K562 (cell line): ENCODE data around the gene CATSPER3. TPM values are rescaled to one million over a fixed set of nuclear protein-coding genes. Genes with fewer than 3 reads are reported as not detected.

ENCODE experiments used
- ATAC-seq: fragments of 200-7000 bp; cut with Tn5 transposase; 3 replicates; pipeline ENCODE4 v1.9.1; 2020; ENCODE audit warnings: moderate library complexity
- BruUV-seq: library from RNA; stranded (reverse); fragments of 400-500 nt; replicated peaks from 2 replicates; lab custom pipeline; 2021; lab: Mats Ljungman, UMichigan
- CTCF ChIA-PET: fragments of 300-600 bp; formaldehyde crosslinking; extraction: SDS; loops from one replicate; lab custom pipeline; 2021; ENCODE audit warnings: low intra/inter-chr PET ratio; lab: Yijun Ruan, JAX
- POLR2A ChIA-PET: fragments of 300-600, 350-650 bp; sonication (Branson Sonifier 250); formaldehyde crosslinking; extraction: SDS; loops from one replicate; lab custom pipeline; 2021; ENCODE audit warnings: antibody characterized with exemption, inconsistent platforms; lab: Yijun Ruan, JAX
- DNase-seq, 4 experiments: peaks; one replicate each; pipeline versions ENCODE4 v3.0.0 to v3.0.0-alpha.2; 2011 to 2018; ENCODE audit warnings: low spot score in 3 of 4, mixed read lengths in 3 of 4; ENCODE audit errors: extremely low read depth in 1 of 4
- FAIRE-seq: peaks from 2 replicates; lab custom pipeline; 2011; peaks lifted over from hg19 to GRCh38; lab: Jason Lieb, UNC
- H2AFZ ChIP-seq: 2 replicates; pipeline ENCODE4 v1.6.0; 2011; ENCODE audit warnings: low read depth, low read length, control low read depth, inconsistent platforms
- H3K27ac ChIP-seq: fragments of 200-600 bp; 3 replicates; pipeline ENCODE4 v1.8.0; 2011; ENCODE audit warnings: low read depth, mild to moderate bottlenecking, control low read depth, inconsistent platforms, low read length, moderate library complexity, mixed read lengths; ENCODE audit errors: extremely low read depth
- H3K27me3 ChIP-seq, 2 experiments: fragments of 300-600 bp in 1 of 2; 2 replicates in 1 of 2; 3 replicates in 1 of 2; pipeline versions ENCODE4 v1.6.0 to v1.8.0; 2011; ENCODE audit warnings: inconsistent platforms in 2 of 2, low read length in 2 of 2, mild to moderate bottlenecking in 1 of 2, mixed read lengths in 1 of 2, moderate library complexity in 1 of 2; ENCODE audit not compliant: control insufficient read depth in 2 of 2, insufficient read depth in 2 of 2
- H3K36me3 ChIP-seq: fragments of 300-600 bp; 3 replicates; pipeline ENCODE4 v1.8.0; 2011; ENCODE audit warnings: mild to moderate bottlenecking, low read length, inconsistent platforms; ENCODE audit not compliant: control insufficient read depth, insufficient read depth
- H3K4me1 ChIP-seq, 2 experiments: fragments of 200-600 bp in 1 of 2; replicated peaks in 1 of 2; 2 replicates in 1 of 2; 3 replicates in 1 of 2; pipeline versions ENCODE4 v1.5.1 to v1.8.0; 2011; ENCODE audit warnings: inconsistent platforms in 2 of 2, low read length in 2 of 2, mild to moderate bottlenecking in 1 of 2, mixed read lengths in 1 of 2, moderate library complexity in 1 of 2; ENCODE audit not compliant: control insufficient read depth in 2 of 2, insufficient read depth in 2 of 2
- H3K4me2 ChIP-seq: 2 replicates; pipeline ENCODE4 v1.6.1; 2011; ENCODE audit warnings: low read length, control low read depth, inconsistent platforms, mixed read lengths; ENCODE audit not compliant: insufficient read depth
- H3K4me3 ChIP-seq: fragments of 200-600 bp; sonication (generic), shearing (Covaris generic); 2 replicates; pipeline ENCODE4 v1.5.1; 2016; ENCODE audit warnings: control low read depth, inconsistent platforms
- H3K79me2 ChIP-seq: fragments of 200-600 bp; 3 replicates; pipeline ENCODE4 v1.8.0; 2011; ENCODE audit warnings: low read length, inconsistent platforms; ENCODE audit not compliant: control insufficient read depth, insufficient read depth
- H3K9ac ChIP-seq, 2 experiments: 2 replicates each; pipeline versions ENCODE4 v1.6.0 to v1.6.1; 2011; ENCODE audit warnings: low read depth in 2 of 2, low read length in 2 of 2, control low read depth in 1 of 2, inconsistent platforms in 1 of 2, mild to moderate bottlenecking in 1 of 2, mixed read lengths in 1 of 2; ENCODE audit not compliant: insufficient read depth in 1 of 2
- H3K9me1 ChIP-seq: one replicate; pipeline ENCODE4 v1.6.0; 2011; ENCODE audit warnings: inconsistent platforms, mild to moderate bottlenecking, low read length, moderate library complexity; ENCODE audit not compliant: control insufficient read depth, insufficient read depth
- H3K9me3 ChIP-seq: replicated peaks from 2 replicates; pipeline ENCODE4 v1.5.1; 2011; ENCODE audit warnings: low read depth, low read length, inconsistent platforms; ENCODE audit not compliant: control insufficient read depth, insufficient read depth
- H4K20me1 ChIP-seq: replicated peaks from 2 replicates; pipeline ENCODE4 v1.6.1; 2011; ENCODE audit warnings: low read length, inconsistent platforms, mixed read lengths; ENCODE audit not compliant: control insufficient read depth, insufficient read depth
- CSDE1 ChIP-seq, 2 experiments: fragments of 450-650 bp; IDR thresholded peaks; 2 replicates each; pipeline ENCODE4 v1.6.1; 2016; ENCODE audit warnings: mild to moderate bottlenecking in 1 of 2
- DPF2 ChIP-seq: fragments of 450-650 bp; IDR thresholded peaks from 2 replicates; pipeline ENCODE4 v1.6.1; 2016
- HDAC1 ChIP-seq, 2 experiments: fragments of 450-650 bp; IDR thresholded peaks; 2 replicates each; pipeline ENCODE4 v1.6.1; 2016 to 2017; ENCODE audit warnings: inconsistent platforms in 1 of 2, mild to moderate bottlenecking in 1 of 2, moderate library complexity in 1 of 2
- ID3 ChIP-seq, 2 experiments: fragments of 250-450 bp in 1 of 2; fragments of 450-650 bp in 1 of 2; sonication (Bioruptor Pico) in 1 of 2; IDR thresholded peaks; 2 replicates each; pipeline versions ENCODE4 v1.6.1 to v1.8.0; 2016 to 2021; ENCODE audit warnings: mild to moderate bottlenecking in 2 of 2, moderate library complexity in 2 of 2, missing compliant biosample characterization in 1 of 2, missing genetic modification characterization in 1 of 2
- MEIS2 ChIP-seq: fragments of 450-650 bp; IDR thresholded peaks from 2 replicates; pipeline ENCODE4 v1.6.1; 2014; ENCODE audit warnings: mild to moderate bottlenecking; ENCODE audit not compliant: partially characterized antibody
- PATZ1 ChIP-seq: fragments of 250-450 bp; sonication (Bioruptor Pico); IDR thresholded peaks from 2 replicates; pipeline ENCODE4 v1.5.0; 2020; ENCODE audit warnings: mild to moderate bottlenecking, borderline replicate concordance
- PURB ChIP-seq: sonication (generic); formaldehyde crosslinking; IDR thresholded peaks from 2 replicates; pipeline ENCODE4 v1.9.0; 2021; ENCODE audit warnings: low read depth, mild to moderate bottlenecking, missing genetic modification reagents
- RAD21 ChIP-seq, 2 experiments: fragments of 250-450 bp in 1 of 2; fragments of 450-650 bp in 1 of 2; sonication (Bioruptor Pico) in 1 of 2; formaldehyde crosslinking in 1 of 2; IDR thresholded peaks in 1 of 2; conservative IDR thresholded peaks in 1 of 2; 2 replicates each; pipeline versions ENCODE4 v1.4.0 to v1.8.0; 2020 to 2022; ENCODE audit warnings: mild to moderate bottlenecking in 2 of 2, moderate library complexity in 1 of 2
- ZNF212 ChIP-seq: fragments of 450-650 bp; formaldehyde crosslinking; IDR thresholded peaks from 2 replicates; pipeline ENCODE4 v1.4.0; 2020; ENCODE audit warnings: mild to moderate bottlenecking
- ZNF316 ChIP-seq: fragments of 450-650 bp; IDR thresholded peaks from 2 replicates; pipeline ENCODE4 v1.6.1; 2016
- ZNF408 ChIP-seq: fragments of 250-450 bp; sonication (Bioruptor Pico); IDR thresholded peaks from 2 replicates; pipeline ENCODE4 v1.4.0; 2020; ENCODE audit warnings: low read depth, mild to moderate bottlenecking, moderate library complexity
- ZNF41 ChIP-seq: fragments of 250-450 bp; sonication (Bioruptor Pico); conservative IDR thresholded peaks from 2 replicates; pipeline ENCODE4 v1.4.0; 2020; ENCODE audit warnings: mild to moderate bottlenecking
- ZNF583 ChIP-seq: fragments of 250-450 bp; sonication (Bioruptor Pico); IDR thresholded peaks from 2 replicates; pipeline ENCODE4 v1.4.0; 2020
- ZNF717 ChIP-seq: fragments of 250-450 bp; sonication (Bioruptor Pico); IDR thresholded peaks from 2 replicates; pipeline ENCODE4 v1.5.0; 2021
- ZNF740 ChIP-seq, 3 experiments: fragments of 200-800 bp in 1 of 3; sonication (Bioruptor generic) in 1 of 3; sonication (generic) in 1 of 3; formaldehyde crosslinking in 1 of 3; IDR thresholded peaks; 2 replicates each; pipeline versions ENCODE4 v1.6.1 to v1.8.0; 2016 to 2022; ENCODE audit warnings: mild to moderate bottlenecking in 2 of 3, missing compliant biosample characterization in 2 of 3, missing genetic modification characterization in 2 of 3, missing genetic modification reagents in 1 of 3
- WGBS: fragments of 100-300 bp; shearing (Covaris generic); methylation state at CpG from one replicate; pipeline ENCODE4 v1.1.6; 2016; ENCODE audit warnings: low coverage, mixed read lengths; ENCODE audit not compliant: insufficient coverage; ENCODE audit errors: missing lambda C conversion rate; 5-methylcytosine and 5-hydroxymethylcytosine counted together
- in situ Hi-C: fragments of 300-500 bp; cut with MboI; formaldehyde crosslinking; loops from 4 replicates; pipeline ENCODE4 v1.15.0; 2018; ENCODE audit warnings: inconsistent platforms, mixed read lengths
- intact Hi-C: fragments of 100-400 bp; cut with micrococcal nuclease; formaldehyde crosslinking; loops from 2 replicates; pipeline ENCODE4 v1.14.2; 2022
- polyA plus RNA-seq, 8 experiments: library from polyadenylated mRNA; depleted of rRNA in 4 of 8; stranded (reverse) in 5 of 8; unstranded in 3 of 8; fragments of >200 nt; fragmentation: Nextera tagmentation in 2 of 8; fragmentation: Illumina TruSeq in 1 of 8; extraction: Ambion mirVana in 2 of 8; extraction: Trizol in 1 of 8; gene quantifications; 2 replicates each; pipeline versions ENCODE4 v1.2.1 to v1.2.3, GENCODE V29; 2011 to 2014; ENCODE audit warnings: inconsistent platforms in 1 of 8, missing spikeins in 1 of 8
- total RNA-seq, 7 experiments: library from RNA; depleted of rRNA in 6 of 7; stranded (reverse); fragments of >200 nt in 6 of 7; fragmentation: Illumina TruSeq in 2 of 7; extraction: Trizol in 2 of 7; gene quantifications; 2 replicates each; pipeline versions ENCODE4 v1.2.1 to v1.2.3, GENCODE V29; 2011 to 2021; ENCODE audit warnings: low replicate concordance in 1 of 7

CATSPER3 gene
- total and polyA plus RNA-seq, 9 of the 15 experiments (the other 6 are each of a cell fraction or from before 2014, with no cell fraction given), result 0.14 to 1.5 (median 0.49) TPM

GRCh38 chr5:135057233-135057632 is 89.5 kb downstream of the CATSPER3 start:
- Histone ChIP-seq H3K9ac (no peak overlapping the region), H3K4me2 (no peak overlapping the region), H3K4me3 (no peak overlapping the region), H3K4me1 (peaks cover 11 to 16% of the 10 kb centered on the region in 2 experiments; a peak in 4 of 5 replicates), H3K79me2 (no peaks in the 10 kb centered on the region), H3K27ac (no peak overlapping the region), H3K36me3 (no peaks in the 10 kb centered on the region), H3K9me1 (no peaks in the 10 kb centered on the region), H3K9me3 (no peaks in the 10 kb centered on the region), H2AFZ (no peak overlapping the region), H4K20me1 (no peaks in the 10 kb centered on the region), H3K27me3 (peaks cover 0 to 7% of the 10 kb centered on the region in 2 experiments; a peak in 1 of 5 replicates)
- CTCF ChIA-PET, result no interaction called here
- BruUV-seq, result no TSS peak
- POLR2A ChIA-PET, result no interaction called here
- intact Hi-C loops (no loop called here), in situ Hi-C loops (no loop called here)
- ATAC-seq (no peak), FAIRE-seq (no peak), DNase-seq (no peak)
- WGBS, result 7% methylated on average over 2 of the region's 2 CpGs
- TF ChIP-seq ZNF740 (CRISPR knock-in tag; IDR thresholded peaks at IDR 0.05) (no peak), ZNF740 (tag; IDR thresholded peaks at IDR 0.05) (no peak), PATZ1 (CRISPR knock-in tag) (no peak), ID3 (CRISPR knock-in tag; IDR thresholded peaks at IDR 0.05) (no peak), ID3 (tag; IDR thresholded peaks at IDR 0.05) (no peak), ZNF212 (no peak), PURB (CRISPR knock-in tag) (no peak), CSDE1 (IDR thresholded peaks at IDR 0.05) (no peak), ZNF583 (CRISPR knock-in tag) (no peak), HDAC1 (IDR thresholded peaks at IDR 0.05) (no peak), MEIS2 (no peak), ZNF316 (no peak), ZNF408 (CRISPR knock-in tag) (no peak), RAD21 (CRISPR knock-in tag; conservative IDR thresholded peaks at IDR 0.05 in 1 of 2, IDR thresholded peaks at IDR 0.05 in 1 of 2) (no peak), DPF2 (no peak), ZNF717 (CRISPR knock-in tag) (no peak), ZNF41 (CRISPR knock-in tag) (no peak)
